ENCODE measurements around the gene CELF6. TPM values are rescaled to one million over a fixed set of nuclear protein-coding genes. Genes with fewer than 3 reads are reported as not detected.

CELF6 gene
- total RNA-seq, 1 donor from 2014 or later = 2.2 TPM

- ChIA-PET CTCF (no interaction called here), POLR2A (no interaction called here)
- H3K27me3 Mint-ChIP-seq = no peaks in the 10 kb centered on the region
- H3K4me1 Mint-ChIP-seq = peaks cover 3% of the 10 kb centered on the region
- no peak overlapping the region for H3K4me3 Mint-ChIP-seq
- DNase-seq (no peak), ATAC-seq (ENCODE audit: low read depth) (no peak)
- no peak for TF ChIP-seq CTCF (IDR thresholded peaks at IDR 0.05)
- H3K9me3 Mint-ChIP-seq = no peaks in the 10 kb centered on the region
- H3K27ac Mint-ChIP-seq = no peak overlapping the region
- intact Hi-C loops (cut with micrococcal nuclease) = no loop called here
- H3K36me3 Mint-ChIP-seq (ENCODE audit: low read depth) = no peaks in the 10 kb centered on the region
Measured at GRCh38 chr15:72304596-72304995, 15.4 kb downstream of the CELF6 start.

GRCh38 chr15:72302955-72303354 lies 17.0 kb downstream of the CELF6 start:
- H3K27ac Mint-ChIP-seq = no peak overlapping the region
- no peaks in the 10 kb centered on the region for H3K9me3 Mint-ChIP-seq
- no peak overlapping the region for H3K4me3 Mint-ChIP-seq
- no peak for TF ChIP-seq CTCF (IDR thresholded peaks at IDR 0.05)
- intact Hi-C loops (cut with micrococcal nuclease) = no loop called here
- peaks cover 3% of the 10 kb centered on the region for H3K4me1 Mint-ChIP-seq
- no peaks in the 10 kb centered on the region for H3K27me3 Mint-ChIP-seq
- no peaks in the 10 kb centered on the region for H3K36me3 Mint-ChIP-seq (ENCODE audit: low read depth)
- ATAC-seq (ENCODE audit: low read depth) = no peak
- DNase-seq = no peak
- ChIA-PET CTCF (interaction anchor here (1.8 kb wide), 1 partner anchor 10 kb away, joined by 4 read pairs; no protein-coding TSS in a partner anchor), POLR2A (no interaction called here)

GRCh38 chr15:72289597-72290325 lies 30.2 kb downstream of the CELF6 start:
- no peak for ATAC-seq (ENCODE audit: low read depth)
- Mint-ChIP-seq H3K4me1 (no peaks in the 10 kb centered on the region), H3K27ac (no peak overlapping the region), H3K27me3 (no peaks in the 10 kb centered on the region), H3K9me3 (no peaks in the 10 kb centered on the region), H3K4me3 (no peak overlapping the region), H3K36me3 (ENCODE audit: low read depth) (peaks cover 2% of the 10 kb centered on the region)
- TF ChIP-seq CTCF (IDR thresholded peaks at IDR 0.05) = no peak
- ChIA-PET POLR2A (no interaction called here), CTCF (interaction anchor here (7.6 kb wide), 1 partner anchor 90 kb away, joined by 47 read pairs; no protein-coding TSS in a partner anchor)
- DNase-seq = no peak
- intact Hi-C loops (cut with micrococcal nuclease) = no loop called here

- DNase-seq = no peak
- POLR2A ChIA-PET = no interaction called here
- intact Hi-C loops (cut with micrococcal nuclease) = no loop called here
- no peaks in the 10 kb centered on the region for H3K9me3 Mint-ChIP-seq
- no peaks in the 10 kb centered on the region for H3K27me3 Mint-ChIP-seq
- CTCF ChIA-PET = interaction anchor here (7.6 kb wide), 1 partner anchor 89 kb away, joined by 47 read pairs; no protein-coding TSS in a partner anchor
- H3K4me1 Mint-ChIP-seq = no peaks in the 10 kb centered on the region
- no peak for TF ChIP-seq CTCF (IDR thresholded peaks at IDR 0.05)
- ATAC-seq (ENCODE audit: low read depth) = no peak
- H3K36me3 Mint-ChIP-seq (ENCODE audit: low read depth) = peaks cover 2% of the 10 kb centered on the region
- H3K4me3 Mint-ChIP-seq = no peak overlapping the region
- no peak overlapping the region for H3K27ac Mint-ChIP-seq
Measured at GRCh38 chr15:72288796-72289596, 31.0 kb downstream of the CELF6 start.

Data from activated B cell treated with CpG ODN at 0.5 μM for 24 hours (primary cell).